Epithelial cell of proximal tubule (primary cell): ENCODE measurements around the gene ADARB2. TPM values are rescaled to one million over a fixed set of nuclear protein-coding genes. Genes with fewer than 3 reads are reported as not detected.

Experiments used
- DNase-seq: peaks from one replicate; pipeline ENCODE4 v3.0.0-alpha.2; 2011; ENCODE audit warnings: low read depth
- H3K4me3 ChIP-seq: 2 replicates; pipeline ENCODE4 v1.5.1; 2011; ENCODE audit warnings: low read depth, mild to moderate bottlenecking, low read length
- CTCF ChIP-seq: conservative IDR thresholded peaks from 2 replicates; pipeline ENCODE4 v1.5.1; 2012; ENCODE audit warnings: low read depth, mild to moderate bottlenecking, low read length
- total RNA-seq: library from RNA; depleted of rRNA; stranded (reverse); fragments of >200 nt; gene quantifications from 2 replicates; pipeline ENCODE4 v1.2.3, GENCODE V29; 2015

ADARB2 gene
- total RNA-seq, 1 donor from 2014 or later = 0.63 TPM

- H3K4me3 ChIP-seq = no peak overlapping the region
- no peak for DNase-seq
- TF ChIP-seq CTCF = no peak
Measured at GRCh38 chr10:1536341-1536740, 201.0 kb downstream of the ADARB2 start.

GRCh38 chr10:1535301-1535965 lies 201.9 kb downstream of the ADARB2 start:
- H3K4me3 ChIP-seq = no peak overlapping the region
- no peak for DNase-seq
- TF ChIP-seq CTCF = no peak

GRCh38 chr10:1534820-1535219 lies 202.5 kb downstream of the ADARB2 start:
- no peak for TF ChIP-seq CTCF
- H3K4me3 ChIP-seq = no peak overlapping the region
- no peak for DNase-seq

GRCh38 chr10:1532636-1533035 lies 204.7 kb downstream of the ADARB2 start:
- DNase-seq = no peak
- no peak overlapping the region for H3K4me3 ChIP-seq
- TF ChIP-seq CTCF = no peak

- no peak for TF ChIP-seq CTCF
- no peak for DNase-seq
- H3K4me3 ChIP-seq = no peak overlapping the region
Measured at GRCh38 chr10:1531883-1532597, 205.3 kb downstream of the ADARB2 start.

- no peak overlapping the region for H3K4me3 ChIP-seq
Measured at GRCh38 chr10:1530871-1531517, 206.3 kb downstream of the ADARB2 start.

More at GRCh38 chr10:1530871-1531517, 206.3 kb downstream of the ADARB2 start:
- DNase-seq = no peak
- no peak for TF ChIP-seq CTCF
